Progenitor cell of endocrine pancreas (in vitro differentiated cells): ENCODE results near the gene NCBP1. TPM values are rescaled to one million over a fixed set of nuclear protein-coding genes. Genes with fewer than 3 reads are reported as not detected.

Experiments used
- DNase-seq: peaks from one replicate; pipeline ENCODE4 v3.0.0; 2021; ENCODE audit warnings: low spot score; ENCODE audit not compliant: unreplicated experiment
- H3K27ac Mint-ChIP-seq: 2 replicates; pipeline ENCODE4 v1.8.0; 2021; ENCODE audit warnings: mild to moderate bottlenecking, moderate library complexity, mixed read lengths
- H3K27me3 Mint-ChIP-seq: 2 replicates; pipeline ENCODE4 v1.8.0; 2021; ENCODE audit warnings: mixed read lengths
- H3K36me3 Mint-ChIP-seq: 2 replicates; pipeline ENCODE4 v1.8.0; 2022; ENCODE audit warnings: mixed read lengths; ENCODE audit not compliant: insufficient read depth
- H3K4me1 Mint-ChIP-seq: 2 replicates; pipeline ENCODE4 v1.8.0; 2021; ENCODE audit warnings: low read depth, mixed read lengths
- H3K4me3 Mint-ChIP-seq: 2 replicates; pipeline ENCODE4 v1.8.0; 2021; ENCODE audit warnings: low read depth, mild to moderate bottlenecking, moderate library complexity, mixed read lengths
- H3K9me3 Mint-ChIP-seq: 2 replicates; pipeline ENCODE4 v1.8.0; 2021; ENCODE audit warnings: low read depth, mixed read lengths
- CTCF ChIP-seq: fragments of 200-600 bp; sonication (generic); IDR thresholded peaks from one replicate; pipeline ENCODE4 v1.5.0; 2021; ENCODE audit warnings: antibody characterized with exemption, mild to moderate bottlenecking; ENCODE audit not compliant: unreplicated experiment
- total RNA-seq: library from RNA; stranded (reverse); gene quantifications from 2 replicates; pipeline ENCODE4 v1.2.1, GENCODE V29; 2021

NCBP1 gene
- total RNA-seq, 1 donor from 2014 or later, result 55.7 TPM

DNA sequence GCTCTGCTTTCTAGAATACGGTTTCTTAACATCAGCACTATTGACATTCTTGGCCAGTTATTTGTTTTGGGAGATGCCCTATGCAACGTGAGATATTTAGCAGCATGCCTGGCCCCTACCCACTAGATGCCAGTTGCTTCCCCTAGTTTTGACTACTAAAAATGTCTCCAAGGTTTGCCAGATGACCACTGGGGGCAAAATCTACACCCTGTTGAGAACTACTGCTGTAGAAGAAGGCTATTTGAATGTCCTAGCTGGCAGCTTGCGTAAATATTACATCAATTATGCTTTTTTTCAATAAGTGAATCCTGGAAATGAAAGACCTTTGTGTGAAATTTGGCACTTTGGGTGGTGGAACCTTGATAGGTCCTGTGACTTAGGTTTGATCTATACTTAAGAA, 5.0 kb downstream of the NCBP1 start:
- Mint-ChIP-seq H3K4me3 (no peak overlapping the region), H3K27ac (no peak overlapping the region)
- DNase-seq, result no peak

DNA sequence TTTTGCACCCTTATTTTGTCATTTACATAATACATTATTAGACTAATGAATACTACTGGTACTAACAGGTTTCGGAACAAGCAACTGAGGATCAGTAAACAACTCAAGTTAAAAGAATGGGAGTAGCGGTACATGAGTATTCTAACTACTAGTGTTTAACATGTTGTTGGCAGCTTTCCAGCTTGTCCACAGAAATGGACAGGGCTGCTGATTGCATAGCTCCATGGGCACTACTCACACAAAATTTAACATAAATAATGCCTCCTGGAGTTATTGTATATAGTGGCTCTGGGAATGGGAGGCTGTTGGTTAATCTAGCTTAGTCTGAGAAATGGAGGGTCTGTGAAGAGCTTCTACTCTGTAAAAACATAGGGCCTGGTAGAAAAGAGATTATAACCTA, 6.7 kb downstream of the NCBP1 start:
- TF ChIP-seq CTCF, result no peak
- no peaks in the 10 kb centered on the region for H3K9me3 Mint-ChIP-seq
- no peak overlapping the region for H3K4me3 Mint-ChIP-seq
- H3K27ac Mint-ChIP-seq, result no peak overlapping the region
- no peak for DNase-seq
- H3K4me1 Mint-ChIP-seq, result peaks cover 23% of the 10 kb centered on the region
- H3K27me3 Mint-ChIP-seq, result no peaks in the 10 kb centered on the region
- H3K36me3 Mint-ChIP-seq, result peaks cover 5% of the 10 kb centered on the region

More for the DNA sequence above, 5.0 kb downstream of the NCBP1 start:
- Mint-ChIP-seq H3K27me3 (no peaks in the 10 kb centered on the region), H3K4me1 (peaks cover 31% of the 10 kb centered on the region), H3K36me3 (peaks cover 2% of the 10 kb centered on the region), H3K9me3 (no peaks in the 10 kb centered on the region)
- peak; percentile 38 for TF ChIP-seq CTCF

DNA sequence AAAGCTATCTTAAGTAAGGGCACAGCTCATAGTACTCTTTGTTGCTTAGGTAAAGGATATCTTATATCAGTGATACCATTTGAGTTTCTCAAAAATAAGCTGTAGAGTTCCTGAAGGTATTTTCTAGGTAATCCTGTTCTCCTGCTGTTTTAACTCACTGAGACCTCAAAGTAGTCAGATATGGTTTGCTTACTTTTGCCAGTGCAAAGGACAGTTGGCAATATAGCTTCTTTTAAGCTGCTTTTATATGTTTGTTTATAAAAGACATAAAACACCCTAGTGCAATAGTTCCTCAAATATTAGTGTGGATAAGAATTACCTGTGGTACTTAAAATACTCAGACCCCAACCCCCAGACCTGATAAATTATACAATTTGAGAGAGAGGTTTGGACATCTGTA, 12.1 kb downstream of the NCBP1 start:
- H3K9me3 Mint-ChIP-seq, result no peaks in the 10 kb centered on the region
- no peak overlapping the region for H3K27ac Mint-ChIP-seq
- H3K4me1 Mint-ChIP-seq, result no peaks in the 10 kb centered on the region
- H3K27me3 Mint-ChIP-seq, result no peaks in the 10 kb centered on the region
- no peak overlapping the region for H3K4me3 Mint-ChIP-seq
- no peak for TF ChIP-seq CTCF
- peaks cover 14% of the 10 kb centered on the region for H3K36me3 Mint-ChIP-seq
- DNase-seq, result no peak

GRCh38 chr9:97647996-97648395, 14.4 kb downstream of the NCBP1 start:
- Mint-ChIP-seq H3K4me1 (no peaks in the 10 kb centered on the region), H3K4me3 (no peak overlapping the region), H3K27ac (no peak overlapping the region), H3K36me3 (peaks cover 17% of the 10 kb centered on the region), H3K27me3 (no peaks in the 10 kb centered on the region), H3K9me3 (no peaks in the 10 kb centered on the region)
- no peak for TF ChIP-seq CTCF
- no peak for DNase-seq

- Mint-ChIP-seq H3K27ac (no peak overlapping the region), H3K9me3 (no peaks in the 10 kb centered on the region), H3K4me1 (no peaks in the 10 kb centered on the region), H3K36me3 (peaks cover 28% of the 10 kb centered on the region), H3K4me3 (no peak overlapping the region), H3K27me3 (no peaks in the 10 kb centered on the region)
- TF ChIP-seq CTCF, result no peak
- DNase-seq, result no peak
Measured at GRCh38 chr9:97651646-97652045, 18.0 kb downstream of the NCBP1 start.
